Hematopoietic multipotent progenitor cell treated with erythropoietin and hydrocortisone succinate and interleukin-3 and kit ligand, for 17 days (in vitro differentiated cells): ENCODE measurements around the gene PUS7.
"Not testable (repeated sequence)": the region's sequence is repeated elsewhere in the genome, so short reads cannot be mapped to it uniquely, and the experiment has no call there.

Source experiments
- DNase-seq: peaks from one replicate; pipeline ENCODE4 v3.0.0-alpha.2; 2015; ENCODE audit warnings: low spot score

Gene PUS7

GRCh38 chr7:105497016-105497415 is 25.1 kb downstream of the PUS7 start:
- DNase-seq: no peak

- no peak for DNase-seq
These were observed 25.6 kb downstream of the PUS7 start for GRCh38 chr7:105496521-105496920.

- no peak for DNase-seq
These were observed 28.2 kb downstream of the PUS7 start for GRCh38 chr7:105493923-105494315.

- DNase-seq: no peak
These were observed 28.7 kb downstream of the PUS7 start for GRCh38 chr7:105493196-105493922.

GRCh38 chr7:105489409-105489808 is 32.7 kb downstream of the PUS7 start:
- DNase-seq: no peak

- DNase-seq: no peak
These were observed 34.2 kb downstream of the PUS7 start for GRCh38 chr7:105487579-105488571.

GRCh38 chr7:105480931-105481330 is 41.1 kb downstream of the PUS7 start:
- no peak for DNase-seq

- DNase-seq: no peak
These were observed 43.5 kb downstream of the PUS7 start for GRCh38 chr7:105478606-105479005.

GRCh38 chr7:105477908-105478307 is 44.2 kb downstream of the PUS7 start:
- no peak for DNase-seq

GRCh38 chr7:105474045-105474444 is 48.0 kb downstream of the PUS7 start:
- DNase-seq: no peak

- DNase-seq: no peak
These were observed 48.9 kb downstream of the PUS7 start for GRCh38 chr7:105473163-105473562.

GRCh38 chr7:105470846-105471245 is 51.2 kb downstream of the PUS7 start:
- no peak for DNase-seq

GRCh38 chr7:105470090-105470489 is 52.0 kb downstream of the PUS7 start:
- no peak for DNase-seq

- no peak for DNase-seq
These were observed 59.2 kb downstream of the PUS7 start for GRCh38 chr7:105462765-105463420.

- no peak for DNase-seq
These were observed 60.6 kb downstream of the PUS7 start for GRCh38 chr7:105461518-105461917.

GRCh38 chr7:105457619-105458225 is 64.3 kb downstream of the PUS7 start:
- no peak for DNase-seq

- DNase-seq: no peak
These were observed 67.2 kb downstream of the PUS7 start for GRCh38 chr7:105454921-105455320.

GRCh38 chr7:105454095-105454747 is 67.8 kb downstream of the PUS7 start:
- DNase-seq: no peak

- no peak for DNase-seq
These were observed 70.0 kb downstream of the PUS7 start for GRCh38 chr7:105452085-105452484.

- DNase-seq: not testable (repeated sequence)
These were observed 71.2 kb downstream of the PUS7 start for GRCh38 chr7:105450870-105451269.

GRCh38 chr7:105450177-105450861 is 71.8 kb downstream of the PUS7 start:
- DNase-seq: no peak
